DMS79 (cell line): ENCODE data around the gene UBE2C.
"Not testable (repeated sequence)": the region's sequence is repeated elsewhere in the genome, so short reads cannot be mapped to it uniquely, and the experiment has no call there.

ENCODE experiments used
- DNase-seq: peaks from one replicate; lab custom pipeline; 2025; lab: John Stamatoyannopoulos, UW

UBE2C gene

GRCh38 chr20:45812157-45813005 lies at the start of gene UBE2C:
UBE2C (plus strand) TSS chr20:45812644; CDS start chr20:45812696, 52 bp downstream.
- peak; percentile 91 for DNase-seq

GRCh38 chr20:45764618-45765282 lies 47.7 kb upstream of the UBE2C start:
- not testable (repeated sequence) for DNase-seq

- DNase-seq, result no peak
Observed at GRCh38 chr20:45765307-45765875, 47.1 kb upstream of the UBE2C start.

GRCh38 chr20:45765980-45766379 lies 46.5 kb upstream of the UBE2C start:
- DNase-seq, result no peak

- no peak for DNase-seq
Observed at GRCh38 chr20:45768479-45768878, 44.0 kb upstream of the UBE2C start.

- DNase-seq, result peak; percentile 3
Observed at GRCh38 chr20:45771182-45771759, 41.2 kb upstream of the UBE2C start.

- DNase-seq, result no peak
Observed at GRCh38 chr20:45772693-45773092, 39.8 kb upstream of the UBE2C start.

GRCh38 chr20:45774945-45775344 lies 37.5 kb upstream of the UBE2C start:
- DNase-seq, result no peak

- no peak for DNase-seq
Observed at GRCh38 chr20:45775411-45775810, 37.0 kb upstream of the UBE2C start.

- DNase-seq, result no peak
Observed at GRCh38 chr20:45776931-45777330, 35.5 kb upstream of the UBE2C start.

- DNase-seq, result peak; percentile 43
Observed at GRCh38 chr20:45779011-45779915, 33.2 kb upstream of the UBE2C start.

GRCh38 chr20:45780159-45780558 lies 32.3 kb upstream of the UBE2C start:
- DNase-seq, result no peak

- DNase-seq, result peak; percentile 7
Observed at GRCh38 chr20:45781391-45781931, 31.0 kb upstream of the UBE2C start.

- DNase-seq, result no peak
Observed at GRCh38 chr20:45782890-45783289, 29.6 kb upstream of the UBE2C start.

GRCh38 chr20:45783656-45784294 lies 28.7 kb upstream of the UBE2C start:
- DNase-seq, result no peak

GRCh38 chr20:45788351-45788750 lies 24.1 kb upstream of the UBE2C start:
- no peak for DNase-seq

- DNase-seq, result no peak
Observed at GRCh38 chr20:45792317-45793118, 19.9 kb upstream of the UBE2C start.

- DNase-seq, result no peak
Observed at GRCh38 chr20:45796337-45797065, 15.9 kb upstream of the UBE2C start.

- DNase-seq, result not testable (repeated sequence)
Observed at GRCh38 chr20:45797510-45797909, 14.9 kb upstream of the UBE2C start.
